Right lobe of liver (tissue), 6 donors: ENCODE data around the gene COPB1. TPM values are rescaled to one million over a fixed set of nuclear protein-coding genes. Genes with fewer than 3 reads are reported as not detected.
A peak's percentile ranks its signal among the peaks of the same experiment; 100 is the strongest.

ENCODE experiments used
- ATAC-seq, 4 donors: fragments of 200-7000 bp; cut with Tn5 transposase; one replicate each; pipeline ENCODE4 v1.9.1; 2020; ENCODE audit warnings: mild to moderate bottlenecking in 4 of 4, moderate library complexity in 4 of 4
- DNase-seq, 3 donors: peaks; one replicate each; pipeline ENCODE4 v3.0.0-alpha.2; 2020
- H3K27ac ChIP-seq, 3 donors: fragments of 200-600 bp; one replicate each; pipeline ENCODE4 v1.8.0; 2022
- H3K27me3 ChIP-seq, 2 donors: fragments of 200-600 bp; one replicate each; pipeline ENCODE4 v1.8.0; 2022
- H3K36me3 ChIP-seq, 4 donors: fragments of 200-600 bp; sonication (generic) in 1 of 4; one replicate each; pipeline versions ENCODE4 v1.5.1 to v1.8.0; 2017 to 2022; ENCODE audit warnings: control low read depth in 1 of 4
- H3K4me1 ChIP-seq, 4 donors: fragments of 200-600 bp; sonication (generic) in 1 of 4; one replicate each; pipeline versions ENCODE4 v1.5.1 to v1.8.0; 2017 to 2022; ENCODE audit warnings: control low read depth in 1 of 4
- H3K4me3 ChIP-seq, 3 donors: fragments of 200-600 bp; one replicate each; pipeline ENCODE4 v1.8.0; 2022
- H3K9me3 ChIP-seq, 4 donors: fragments of 200-600 bp; sonication (generic) in 1 of 4; one replicate each; pipeline versions ENCODE4 v1.5.1 to v1.8.0; 2017 to 2022; ENCODE audit warnings: control low read depth in 1 of 4
- CTCF ChIP-seq, 4 donors: fragments of 200-600 bp in 3 of 4; fragments of 450-650 bp in 1 of 4; IDR thresholded peaks; one replicate each; pipeline versions ENCODE4 v1.5.1 to v1.8.0; 2016 to 2022; ENCODE audit warnings: antibody characterized with exemption in 4 of 4, mild to moderate bottlenecking in 2 of 4
- POLR2A ChIP-seq: fragments of 450-650 bp; IDR thresholded peaks from one replicate; pipeline ENCODE4 v1.6.1; 2017; ENCODE audit warnings: antibody characterized with exemption, mild to moderate bottlenecking
- WGBS: methylation state at CpG from one replicate; pipeline ENCODE4 v1.1.6; 2018; ENCODE audit warnings: low coverage, low lambda C conversion rate; ENCODE audit not compliant: insufficient coverage; ENCODE audit errors: missing lambda C conversion rate; 5-methylcytosine and 5-hydroxymethylcytosine counted together
- intact Hi-C, 2 donors: fragments of 100-400 bp; cut with DNase I; formaldehyde crosslinking; loops; one replicate each; pipeline versions ENCODE4 v1.11.2 to v1.14.1; 2022
- small RNA-seq, 2 experiments: library from RNA; depleted of rRNA; stranded (forward); fragments of <200 nt; gene quantifications; one replicate each; pipeline ENCODE3, GENCODE V24; 2016
- total RNA-seq, 6 experiments: library from RNA; depleted of rRNA in 2 of 6; stranded (reverse); fragments of >200 nt in 2 of 6; fragmentation: NEBNext Ultra II Directional in 3 of 6; extraction: Animal tissue kit (Norgen Biotek cat#: 25700) in 3 of 6; gene quantifications; one replicate each; pipeline versions ENCODE4 v1.1.0 to v1.2.4, GENCODE V29; 2016 to 2023
- donor health status: DM: no; HTN: yes; CAD: no.
- donor health status: DM: no; HTN: no; CAD: no.
- donor health status: DM: no; HTN: no; CAD: no.
- donor health status: DM: no; HTN: yes; CAD: no.
- donor health status: DM: no; HTN: yes; CAD: no.

The COPB1 gene
- total RNA-seq, 6 experiments from 2014 or later, result 39.1 to 77.8 (median 56.6) TPM

GRCh38 chr11:14413307-14414069 is 86.1 kb downstream of the COPB1 start:
- TF ChIP-seq POLR2A, result no peak
- no peak for TF ChIP-seq CTCF (IDR thresholded peaks at IDR 0.05)
- 79% methylated on average over 4 of the region's 4 CpGs for WGBS
- Histone ChIP-seq H3K4me1 (no peaks in the 10 kb centered on the region), H3K9me3 (no peaks in the 10 kb centered on the region), H3K36me3 (no peaks in the 10 kb centered on the region), H3K27me3 (no peaks in the 10 kb centered on the region), H3K27ac (no peak overlapping the region), H3K4me3 (no peak overlapping the region)
- ATAC-seq (peak in 1 of 4 donors; percentile 18), DNase-seq (no peak)
- intact Hi-C loops, result loop anchor here in 1 of 2 donors (10.0 kb wide), 1 partner anchor 109 kb away; no protein-coding TSS in a partner anchor

GRCh38 chr11:14411818-14412217 is 87.8 kb downstream of the COPB1 start:
- intact Hi-C loops, result loop anchor here in 1 of 2 donors (10.0 kb wide), 1 partner anchor 107 kb away; no protein-coding TSS in a partner anchor
- Histone ChIP-seq H3K27me3 (no peaks in the 10 kb centered on the region), H3K36me3 (no peaks in the 10 kb centered on the region), H3K9me3 (no peaks in the 10 kb centered on the region), H3K4me1 (no peaks in the 10 kb centered on the region), H3K4me3 (no peak overlapping the region), H3K27ac (no peak overlapping the region)
- DNase-seq (no peak), ATAC-seq (peak in 1 of 4 donors; percentile 21)
- TF ChIP-seq POLR2A, result no peak
- no peak for TF ChIP-seq CTCF (IDR thresholded peaks at IDR 0.05)

GRCh38 chr11:14409891-14410290 is 89.7 kb downstream of the COPB1 start:
- ATAC-seq, result no peak
- intact Hi-C loops, result loop anchor here in 1 of 2 donors (10.0 kb wide), 1 partner anchor 105 kb away; no protein-coding TSS in a partner anchor
- Histone ChIP-seq H3K4me3 (no peak overlapping the region), H3K9me3 (no peaks in the 10 kb centered on the region), H3K36me3 (no peaks in the 10 kb centered on the region), H3K4me1 (no peaks in the 10 kb centered on the region), H3K27ac (no peak overlapping the region), H3K27me3 (no peaks in the 10 kb centered on the region)
- 83% methylated on average over 1 of the region's 3 CpGs for WGBS
- DNase-seq, result no peak
- no peak for TF ChIP-seq POLR2A
- no peak for TF ChIP-seq CTCF (IDR thresholded peaks at IDR 0.05)

- no peaks in the 10 kb centered on the region for H3K4me1 ChIP-seq
- no peak overlapping the region for H3K27ac ChIP-seq
- no peak overlapping the region for H3K4me3 ChIP-seq
- no peaks in the 10 kb centered on the region for H3K36me3 ChIP-seq
- no peaks in the 10 kb centered on the region for H3K9me3 ChIP-seq
- 73% methylated on average over 2 of the region's 2 CpGs for WGBS
- ATAC-seq (no peak), DNase-seq (no peak)
- intact Hi-C loops, result no loop called here
- no peak for TF ChIP-seq CTCF (IDR thresholded peaks at IDR 0.05)
- no peaks in the 10 kb centered on the region for H3K27me3 ChIP-seq
These were observed 91.0 kb downstream of the COPB1 start for GRCh38 chr11:14408612-14409011.

Small RNAs within 50 kb of the gene (small RNA-seq; reads per million reads assigned to genes)
- 0 reads per million in 2 experiments for gene RNU7-49P

Other genes starting within 250 kb of the COPB1 start
- gene RRAS2, start 140.6 kb downstream of the COPB1 start, total RNA-seq, result 10 to 100 TPM; 21.0 to 44.8 (median 31.1) TPM
- gene PSMA1, start 20.6 kb upstream of the COPB1 start, total RNA-seq, result 10 to 100 TPM; 69.4 to 95.1 (median 90.7) TPM
- 10 to 100 TPM; 14.9 to 47.1 (median 28.8) TPM for gene PDE3B, start 144.0 kb upstream of the COPB1 start, total RNA-seq